Liver (tissue), 9 donors: ENCODE measurements around the gene TEX9. TPM values are rescaled to one million over a fixed set of nuclear protein-coding genes. Genes with fewer than 3 reads are reported as not detected.
A peak's percentile ranks its signal among the peaks of the same experiment; 100 is the strongest.
"Not testable (repeated sequence)": the region's sequence is repeated elsewhere in the genome, so short reads cannot be mapped to it uniquely, and the experiment has no call there.

Experiments
- DNase-seq: peaks from one replicate; pipeline ENCODE4 v3.0.0-alpha.2; 2017; ENCODE audit warnings: low spot score
- H3K27ac ChIP-seq, 2 donors: one replicate each; pipeline ENCODE4 v1.7.0; 2013; ENCODE audit warnings: inconsistent platforms in 2 of 2, low read length in 2 of 2, control low read depth in 1 of 2, low read depth in 1 of 2, mild to moderate bottlenecking in 1 of 2
- H3K27me3 ChIP-seq, 4 donors: one replicate each; pipeline versions ENCODE4 v1.6.1 to v1.7.0; 2013; ENCODE audit warnings: low read length in 3 of 4, inconsistent platforms in 1 of 4, mild to moderate bottlenecking in 1 of 4, moderate library complexity in 1 of 4; ENCODE audit not compliant: control insufficient read depth in 4 of 4, insufficient read depth in 4 of 4
- H3K36me3 ChIP-seq, 4 donors: one replicate each; pipeline versions ENCODE4 v1.6.1 to v1.7.0; 2013; ENCODE audit warnings: low read length in 3 of 4, mild to moderate bottlenecking in 3 of 4, low read depth in 1 of 4, moderate library complexity in 1 of 4; ENCODE audit not compliant: control insufficient read depth in 4 of 4, insufficient read depth in 3 of 4
- H3K4me1 ChIP-seq, 4 donors: one replicate each; pipeline versions ENCODE4 v1.6.1 to v1.7.0; 2013; ENCODE audit warnings: low read length in 3 of 4, mild to moderate bottlenecking in 3 of 4, moderate library complexity in 1 of 4; ENCODE audit not compliant: control insufficient read depth in 4 of 4, insufficient read depth in 4 of 4
- H3K4me3 ChIP-seq, 3 donors: one replicate each; pipeline versions ENCODE4 v1.6.1 to v1.7.0; 2013; ENCODE audit warnings: low read length in 3 of 3, control low read depth in 1 of 3, low read depth in 1 of 3, mild to moderate bottlenecking in 1 of 3
- H3K9ac ChIP-seq, 2 donors: one replicate each; pipeline ENCODE4 v1.7.0; 2013; ENCODE audit warnings: low read length in 2 of 2, mild to moderate bottlenecking in 2 of 2, moderate library complexity in 2 of 2, control low read depth in 1 of 2, low read depth in 1 of 2
- H3K9me3 ChIP-seq, 4 donors: one replicate each; pipeline versions ENCODE4 v1.6.1 to v1.7.0; 2013; ENCODE audit warnings: low read length in 3 of 4; ENCODE audit not compliant: control insufficient read depth in 4 of 4
- EGR1 ChIP-seq, 2 donors: IDR thresholded peaks; 2 replicates each; pipeline ENCODE4 v1.6.1; 2016 to 2018; ENCODE audit warnings: antibody characterized with exemption in 2 of 2, low read depth in 2 of 2
- HNF4A ChIP-seq, 2 donors: conservative IDR thresholded peaks; 2 replicates each; pipeline ENCODE4 v1.6.1; 2016; ENCODE audit warnings: antibody characterized with exemption in 2 of 2, mild to moderate bottlenecking in 2 of 2
- NR2F2 ChIP-seq: IDR thresholded peaks from 2 replicates; pipeline ENCODE4 v1.6.1; 2016; ENCODE audit warnings: antibody characterized with exemption
- RAD21 ChIP-seq, 2 donors: IDR thresholded peaks; 2 replicates each; pipeline ENCODE4 v1.6.1; 2016; ENCODE audit warnings: antibody characterized with exemption in 2 of 2, mild to moderate bottlenecking in 2 of 2
- RXRA ChIP-seq, 2 donors: IDR thresholded peaks; 2 replicates each; pipeline ENCODE4 v1.6.1; 2017 to 2018; ENCODE audit warnings: antibody characterized with exemption in 2 of 2, mild to moderate bottlenecking in 1 of 2
- SP1 ChIP-seq: IDR thresholded peaks from 2 replicates; pipeline ENCODE4 v1.6.1; 2018; ENCODE audit warnings: antibody characterized with exemption, mild to moderate bottlenecking
- TAF1 ChIP-seq: conservative IDR thresholded peaks from 2 replicates; pipeline ENCODE4 v1.6.1; 2016; ENCODE audit warnings: antibody characterized with exemption, mild to moderate bottlenecking
- YY1 ChIP-seq: IDR thresholded peaks from 2 replicates; pipeline ENCODE4 v1.6.1; 2016; ENCODE audit warnings: antibody characterized with exemption, mild to moderate bottlenecking
- WGBS: extraction: QIAGEN DNeasy Blood & Tissue Kit; methylation state at CpG from one replicate; pipeline ENCODE4 v1.1.7; 2013; 5-methylcytosine and 5-hydroxymethylcytosine counted together
- polyA plus RNA-seq, 2 donors: library from polyadenylated mRNA; stranded (reverse) in 1 of 2; unstranded in 1 of 2; fragments of 200-250 nt in 1 of 2; fragments of >200 nt in 1 of 2; fragmentation: Nextera tagmentation in 1 of 2; extraction: Ambion mirVana in 1 of 2; gene quantifications; one replicate each; pipeline versions ENCODE4 v1.2.1 to v1.2.3, GENCODE V29; 2013 to 2015
- total RNA-seq, 2 donors: library from RNA; depleted of rRNA; stranded (reverse); fragments of >200 nt; gene quantifications; one replicate each; pipeline ENCODE4 v1.2.3, GENCODE V29; 2014
- TF ChIP-seq, protein P1 (sequence below): IDR thresholded peaks from 2 replicates; pipeline ENCODE4 v1.6.1; 2016; ENCODE audit warnings: antibody characterized with exemption
- TF ChIP-seq, protein P2 (sequence below): IDR thresholded peaks from 2 replicates; pipeline ENCODE4 v1.6.1; 2016; ENCODE audit warnings: antibody characterized with exemption, mild to moderate bottlenecking
- TF ChIP-seq, protein P3 (sequence below): IDR thresholded peaks from 2 replicates; pipeline ENCODE4 v1.6.1; 2016; ENCODE audit warnings: antibody characterized with exemption
- TF ChIP-seq, protein P4 (sequence below): IDR thresholded peaks from 2 replicates; pipeline ENCODE4 v1.6.1; 2016; ENCODE audit warnings: antibody characterized with exemption
- donor health status: healthy.
- donor health status: healthy.
- donor health status: healthy.
- donor health status: healthy.
- donor health status: healthy.

TEX9 gene
- total RNA-seq (1 to 10 TPM; 1.3 to 1.4 TPM), polyA plus RNA-seq (under 1 TPM; 0.48 to 0.50 TPM)

DNA sequence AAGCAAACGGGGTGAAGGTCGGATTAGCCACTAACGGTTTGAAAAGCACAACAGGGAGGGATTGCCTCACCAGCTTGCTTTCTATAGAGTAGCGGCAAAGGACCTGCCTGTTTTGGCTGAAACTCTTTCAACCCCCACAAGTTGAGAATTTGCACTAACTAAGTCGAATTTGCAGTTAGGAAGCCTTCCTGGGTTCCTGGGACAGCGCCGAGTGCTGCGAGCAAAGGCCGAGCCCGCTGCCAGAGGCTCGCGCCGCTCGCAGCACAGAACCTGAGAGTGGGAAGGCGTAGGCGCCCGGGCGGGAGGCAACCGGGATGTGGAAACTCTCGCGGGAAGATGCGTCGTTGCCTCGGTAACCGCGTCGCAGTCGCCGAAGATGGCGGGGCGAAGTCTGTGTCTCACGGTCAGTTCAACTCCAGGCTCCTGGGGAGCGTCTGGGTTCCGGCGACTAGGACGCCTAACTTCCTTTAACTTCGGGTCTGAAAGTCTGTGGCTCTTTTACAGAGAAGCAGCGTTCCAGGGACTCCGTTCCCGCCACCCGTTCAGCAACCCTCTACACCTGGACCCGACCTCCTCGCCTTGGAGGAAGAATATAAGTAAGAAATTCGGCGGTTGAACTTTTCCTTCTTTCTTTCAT, at the start of gene TEX9:
TSS of gene TEX9 (plus strand) at position 352 of the 637 bp plus-strand sequence. CDS start at position 377, 25 bp downstream.
- no peaks in the 10 kb centered on the region for H3K27me3 ChIP-seq
- peaks cover 0 to 1% (median 0%) of the 10 kb centered on the region in 4 donors for H3K9me3 ChIP-seq
- peak within 1 kb of the TSS; percentile 75 to 99 (median 86) for H3K4me3 ChIP-seq
- peak within 1 kb of the TSS; percentile 25 to 95 for H3K9ac ChIP-seq
- peaks cover 0 to 14% (median 13%) of the 10 kb centered on the region in 4 donors for H3K4me1 ChIP-seq
- under 1% methylated on average over 45 of the region's 45 CpGs for WGBS
- H3K27ac ChIP-seq: peak within 1 kb of the TSS in 1 of 2 donors; percentile 69
- peak; percentile 88 for DNase-seq
- TF ChIP-seq, protein P1, sequence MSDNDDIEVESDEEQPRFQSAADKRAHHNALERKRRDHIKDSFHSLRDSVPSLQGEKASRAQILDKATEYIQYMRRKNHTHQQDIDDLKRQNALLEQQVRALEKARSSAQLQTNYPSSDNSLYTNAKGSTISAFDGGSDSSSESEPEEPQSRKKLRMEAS: peak; percentile 22
- TF ChIP-seq, protein P2, sequence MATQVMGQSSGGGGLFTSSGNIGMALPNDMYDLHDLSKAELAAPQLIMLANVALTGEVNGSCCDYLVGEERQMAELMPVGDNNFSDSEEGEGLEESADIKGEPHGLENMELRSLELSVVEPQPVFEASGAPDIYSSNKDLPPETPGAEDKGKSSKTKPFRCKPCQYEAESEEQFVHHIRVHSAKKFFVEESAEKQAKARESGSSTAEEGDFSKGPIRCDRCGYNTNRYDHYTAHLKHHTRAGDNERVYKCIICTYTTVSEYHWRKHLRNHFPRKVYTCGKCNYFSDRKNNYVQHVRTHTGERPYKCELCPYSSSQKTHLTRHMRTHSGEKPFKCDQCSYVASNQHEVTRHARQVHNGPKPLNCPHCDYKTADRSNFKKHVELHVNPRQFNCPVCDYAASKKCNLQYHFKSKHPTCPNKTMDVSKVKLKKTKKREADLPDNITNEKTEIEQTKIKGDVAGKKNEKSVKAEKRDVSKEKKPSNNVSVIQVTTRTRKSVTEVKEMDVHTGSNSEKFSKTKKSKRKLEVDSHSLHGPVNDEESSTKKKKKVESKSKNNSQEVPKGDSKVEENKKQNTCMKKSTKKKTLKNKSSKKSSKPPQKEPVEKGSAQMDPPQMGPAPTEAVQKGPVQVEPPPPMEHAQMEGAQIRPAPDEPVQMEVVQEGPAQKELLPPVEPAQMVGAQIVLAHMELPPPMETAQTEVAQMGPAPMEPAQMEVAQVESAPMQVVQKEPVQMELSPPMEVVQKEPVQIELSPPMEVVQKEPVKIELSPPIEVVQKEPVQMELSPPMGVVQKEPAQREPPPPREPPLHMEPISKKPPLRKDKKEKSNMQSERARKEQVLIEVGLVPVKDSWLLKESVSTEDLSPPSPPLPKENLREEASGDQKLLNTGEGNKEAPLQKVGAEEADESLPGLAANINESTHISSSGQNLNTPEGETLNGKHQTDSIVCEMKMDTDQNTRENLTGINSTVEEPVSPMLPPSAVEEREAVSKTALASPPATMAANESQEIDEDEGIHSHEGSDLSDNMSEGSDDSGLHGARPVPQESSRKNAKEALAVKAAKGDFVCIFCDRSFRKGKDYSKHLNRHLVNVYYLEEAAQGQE: no peak
- TF ChIP-seq NR2F2 (no peak), TAF1 (peak; percentile 23), RAD21 (IDR thresholded peaks at IDR 0.05) (peak in 1 of 2 donors; percentile 12), RXRA (IDR thresholded peaks at IDR 0.05) (peak in 1 of 2 donors; percentile 27), HNF4A (conservative IDR thresholded peaks at IDR 0.05) (peak; percentile 30 to 43), EGR1 (IDR thresholded peaks at IDR 0.05; ENCODE audit: low read depth in 2 of 2) (no peak), SP1 (peak; percentile 34), YY1 (peak; percentile 95)
- TF ChIP-seq, protein P3, sequence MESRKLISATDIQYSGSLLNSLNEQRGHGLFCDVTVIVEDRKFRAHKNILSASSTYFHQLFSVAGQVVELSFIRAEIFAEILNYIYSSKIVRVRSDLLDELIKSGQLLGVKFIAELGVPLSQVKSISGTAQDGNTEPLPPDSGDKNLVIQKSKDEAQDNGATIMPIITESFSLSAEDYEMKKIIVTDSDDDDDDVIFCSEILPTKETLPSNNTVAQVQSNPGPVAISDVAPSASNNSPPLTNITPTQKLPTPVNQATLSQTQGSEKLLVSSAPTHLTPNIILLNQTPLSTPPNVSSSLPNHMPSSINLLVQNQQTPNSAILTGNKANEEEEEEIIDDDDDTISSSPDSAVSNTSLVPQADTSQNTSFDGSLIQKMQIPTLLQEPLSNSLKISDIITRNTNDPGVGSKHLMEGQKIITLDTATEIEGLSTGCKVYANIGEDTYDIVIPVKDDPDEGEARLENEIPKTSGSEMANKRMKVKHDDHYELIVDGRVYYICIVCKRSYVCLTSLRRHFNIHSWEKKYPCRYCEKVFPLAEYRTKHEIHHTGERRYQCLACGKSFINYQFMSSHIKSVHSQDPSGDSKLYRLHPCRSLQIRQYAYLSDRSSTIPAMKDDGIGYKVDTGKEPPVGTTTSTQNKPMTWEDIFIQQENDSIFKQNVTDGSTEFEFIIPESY: peak; percentile 99
- TF ChIP-seq, protein P4, sequence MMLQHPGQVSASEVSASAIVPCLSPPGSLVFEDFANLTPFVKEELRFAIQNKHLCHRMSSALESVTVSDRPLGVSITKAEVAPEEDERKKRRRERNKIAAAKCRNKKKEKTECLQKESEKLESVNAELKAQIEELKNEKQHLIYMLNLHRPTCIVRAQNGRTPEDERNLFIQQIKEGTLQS: peak; percentile 34
- no peaks in the 10 kb centered on the region for H3K36me3 ChIP-seq

DNA sequence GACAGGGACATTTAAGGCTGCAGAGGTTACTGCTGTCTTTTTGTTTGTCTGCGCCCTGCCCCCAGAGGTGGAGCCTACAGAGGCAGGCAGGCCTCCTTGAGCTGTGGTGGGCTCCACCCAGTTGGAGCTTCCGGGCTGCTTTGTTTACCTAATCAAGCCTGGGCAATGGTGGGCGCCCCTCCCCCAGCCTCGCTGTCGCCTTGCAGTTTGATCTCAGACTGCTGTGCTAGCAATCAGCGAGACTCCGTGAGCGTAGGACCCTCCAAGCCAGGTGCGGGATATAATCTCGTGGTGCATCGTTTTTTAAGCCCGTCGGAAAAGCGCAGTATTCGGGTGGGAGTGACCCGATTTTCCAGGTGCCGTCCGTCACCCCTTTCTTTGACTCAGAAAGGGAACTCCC, 48.7 kb upstream of the TEX9 start:
- not testable (repeated sequence) for H3K27me3 ChIP-seq, H3K9ac ChIP-seq, H3K9me3 ChIP-seq, H3K36me3 ChIP-seq, DNase-seq, H3K4me1 ChIP-seq, H3K27ac ChIP-seq, H3K4me3 ChIP-seq
- WGBS: 89% methylated on average over 17 of the region's 18 CpGs
